Measurements from ENCODE around the gene HDAC4. TPM values are rescaled to one million over a fixed set of nuclear protein-coding genes. Genes with fewer than 3 reads are reported as not detected.

Gene HDAC4
- total RNA-seq, 1 donor = 20.3 TPM

GRCh38 chr2:238999291-238999741, 401.5 kb downstream of the HDAC4 start:
- TF ChIP-seq, protein P1, sequence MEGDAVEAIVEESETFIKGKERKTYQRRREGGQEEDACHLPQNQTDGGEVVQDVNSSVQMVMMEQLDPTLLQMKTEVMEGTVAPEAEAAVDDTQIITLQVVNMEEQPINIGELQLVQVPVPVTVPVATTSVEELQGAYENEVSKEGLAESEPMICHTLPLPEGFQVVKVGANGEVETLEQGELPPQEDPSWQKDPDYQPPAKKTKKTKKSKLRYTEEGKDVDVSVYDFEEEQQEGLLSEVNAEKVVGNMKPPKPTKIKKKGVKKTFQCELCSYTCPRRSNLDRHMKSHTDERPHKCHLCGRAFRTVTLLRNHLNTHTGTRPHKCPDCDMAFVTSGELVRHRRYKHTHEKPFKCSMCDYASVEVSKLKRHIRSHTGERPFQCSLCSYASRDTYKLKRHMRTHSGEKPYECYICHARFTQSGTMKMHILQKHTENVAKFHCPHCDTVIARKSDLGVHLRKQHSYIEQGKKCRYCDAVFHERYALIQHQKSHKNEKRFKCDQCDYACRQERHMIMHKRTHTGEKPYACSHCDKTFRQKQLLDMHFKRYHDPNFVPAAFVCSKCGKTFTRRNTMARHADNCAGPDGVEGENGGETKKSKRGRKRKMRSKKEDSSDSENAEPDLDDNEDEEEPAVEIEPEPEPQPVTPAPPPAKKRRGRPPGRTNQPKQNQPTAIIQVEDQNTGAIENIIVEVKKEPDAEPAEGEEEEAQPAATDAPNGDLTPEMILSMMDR (IDR thresholded peaks at IDR 0.05; ENCODE audit: insufficient read depth, low read depth, low read length) = no peak
- DNase-seq (ENCODE audit: low read depth) = peak; percentile 50
- no peak overlapping the region for H3K4me3 ChIP-seq (ENCODE audit: low read depth, low read length)

GRCh38 chr2:238998801-238999200, 402.0 kb downstream of the HDAC4 start:
- TF ChIP-seq, protein P1 (IDR thresholded peaks at IDR 0.05; ENCODE audit: insufficient read depth, low read depth, low read length) = no peak
- DNase-seq (ENCODE audit: low read depth) = peak; percentile 28
- H3K4me3 ChIP-seq (ENCODE audit: low read depth, low read length) = no peak overlapping the region

Small RNA genes lying within 50 kb of the gene (small RNA-seq; reads per million reads assigned to genes)
- gene MIR2467 (not detected), gene MIR4269 (not detected), gene MIR4440 (not detected), gene MIR4441 (not detected)

All from fibroblast of villous mesenchyme (primary cell).